ENCODE results near the gene ZC3HAV1.

DNA sequence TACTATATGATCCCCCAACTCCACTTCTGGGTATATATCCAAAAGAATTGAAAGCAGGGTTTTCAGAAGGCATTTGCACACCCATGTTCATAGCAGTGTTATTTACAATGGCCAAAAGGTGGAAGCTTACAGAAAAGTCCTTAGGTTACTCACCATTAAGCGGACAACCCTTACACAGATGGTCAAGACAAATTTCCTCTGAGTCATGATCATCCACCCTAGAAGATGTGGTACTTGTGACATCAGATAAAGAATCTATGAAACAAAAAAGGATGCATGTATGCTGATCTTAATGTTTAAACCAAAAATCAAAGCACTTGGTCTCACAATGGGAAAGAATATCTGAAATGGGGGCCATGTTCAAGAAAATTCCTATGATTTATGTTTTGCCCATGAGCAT lies 31.1 kb downstream of the ZC3HAV1 start:
- TF ChIP-seq, protein P1, sequence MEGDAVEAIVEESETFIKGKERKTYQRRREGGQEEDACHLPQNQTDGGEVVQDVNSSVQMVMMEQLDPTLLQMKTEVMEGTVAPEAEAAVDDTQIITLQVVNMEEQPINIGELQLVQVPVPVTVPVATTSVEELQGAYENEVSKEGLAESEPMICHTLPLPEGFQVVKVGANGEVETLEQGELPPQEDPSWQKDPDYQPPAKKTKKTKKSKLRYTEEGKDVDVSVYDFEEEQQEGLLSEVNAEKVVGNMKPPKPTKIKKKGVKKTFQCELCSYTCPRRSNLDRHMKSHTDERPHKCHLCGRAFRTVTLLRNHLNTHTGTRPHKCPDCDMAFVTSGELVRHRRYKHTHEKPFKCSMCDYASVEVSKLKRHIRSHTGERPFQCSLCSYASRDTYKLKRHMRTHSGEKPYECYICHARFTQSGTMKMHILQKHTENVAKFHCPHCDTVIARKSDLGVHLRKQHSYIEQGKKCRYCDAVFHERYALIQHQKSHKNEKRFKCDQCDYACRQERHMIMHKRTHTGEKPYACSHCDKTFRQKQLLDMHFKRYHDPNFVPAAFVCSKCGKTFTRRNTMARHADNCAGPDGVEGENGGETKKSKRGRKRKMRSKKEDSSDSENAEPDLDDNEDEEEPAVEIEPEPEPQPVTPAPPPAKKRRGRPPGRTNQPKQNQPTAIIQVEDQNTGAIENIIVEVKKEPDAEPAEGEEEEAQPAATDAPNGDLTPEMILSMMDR (conservative IDR thresholded peaks at IDR 0.05; ENCODE audit: low read length): no peak
- TF ChIP-seq EZH2phosphoT487 (IDR thresholded peaks at IDR 0.05; ENCODE audit: borderline replicate concordance, low read depth, low read length): no peak

Data from OCI-LY7 (cell line).